ENCODE results near the gene ARHGAP10. TPM values are rescaled to one million over a fixed set of nuclear protein-coding genes. Genes with fewer than 3 reads are reported as not detected.

The ARHGAP10 gene
- total and polyA plus RNA-seq, 10 of the 15 experiments (the other 5 are each of a cell fraction or from before 2014, with no cell fraction given) = 1.3 to 25.8 (median 17.2) TPM

- DNase-seq (ENCODE audit: low read depth, low spot score) = no peak
- CTCF ChIA-PET = interaction anchor here (1.3 to 4.3 kb wide), 4 partner anchors 9 to 42 kb away, joined by 3 to 21 read pairs (median 12); no protein-coding TSS in a partner anchor
- POLR2A ChIA-PET = interaction anchor here (1.4 kb wide), 1 partner anchor 12 kb away, joined by 3 read pairs; no protein-coding TSS in a partner anchor
- no peak for TF ChIP-seq ZNF207 (IDR thresholded peaks at IDR 0.05; ENCODE audit: borderline replicate concordance)
- TF ChIP-seq, protein P1, sequence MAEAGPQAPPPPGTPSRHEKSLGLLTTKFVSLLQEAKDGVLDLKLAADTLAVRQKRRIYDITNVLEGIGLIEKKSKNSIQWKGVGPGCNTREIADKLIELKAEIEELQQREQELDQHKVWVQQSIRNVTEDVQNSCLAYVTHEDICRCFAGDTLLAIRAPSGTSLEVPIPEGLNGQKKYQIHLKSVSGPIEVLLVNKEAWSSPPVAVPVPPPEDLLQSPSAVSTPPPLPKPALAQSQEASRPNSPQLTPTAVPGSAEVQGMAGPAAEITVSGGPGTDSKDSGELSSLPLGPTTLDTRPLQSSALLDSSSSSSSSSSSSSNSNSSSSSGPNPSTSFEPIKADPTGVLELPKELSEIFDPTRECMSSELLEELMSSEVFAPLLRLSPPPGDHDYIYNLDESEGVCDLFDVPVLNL (IDR thresholded peaks at IDR 0.05; ENCODE audit: low read depth, low read length) = no peak
- no peak for TF ChIP-seq CUX1 (IDR thresholded peaks at IDR 0.05; ENCODE audit: insufficient replicate concordance, low read depth, low read length)
- no peak for TF ChIP-seq EED (IDR thresholded peaks at IDR 0.05; ENCODE audit: low read depth)
- TF ChIP-seq, protein P2, sequence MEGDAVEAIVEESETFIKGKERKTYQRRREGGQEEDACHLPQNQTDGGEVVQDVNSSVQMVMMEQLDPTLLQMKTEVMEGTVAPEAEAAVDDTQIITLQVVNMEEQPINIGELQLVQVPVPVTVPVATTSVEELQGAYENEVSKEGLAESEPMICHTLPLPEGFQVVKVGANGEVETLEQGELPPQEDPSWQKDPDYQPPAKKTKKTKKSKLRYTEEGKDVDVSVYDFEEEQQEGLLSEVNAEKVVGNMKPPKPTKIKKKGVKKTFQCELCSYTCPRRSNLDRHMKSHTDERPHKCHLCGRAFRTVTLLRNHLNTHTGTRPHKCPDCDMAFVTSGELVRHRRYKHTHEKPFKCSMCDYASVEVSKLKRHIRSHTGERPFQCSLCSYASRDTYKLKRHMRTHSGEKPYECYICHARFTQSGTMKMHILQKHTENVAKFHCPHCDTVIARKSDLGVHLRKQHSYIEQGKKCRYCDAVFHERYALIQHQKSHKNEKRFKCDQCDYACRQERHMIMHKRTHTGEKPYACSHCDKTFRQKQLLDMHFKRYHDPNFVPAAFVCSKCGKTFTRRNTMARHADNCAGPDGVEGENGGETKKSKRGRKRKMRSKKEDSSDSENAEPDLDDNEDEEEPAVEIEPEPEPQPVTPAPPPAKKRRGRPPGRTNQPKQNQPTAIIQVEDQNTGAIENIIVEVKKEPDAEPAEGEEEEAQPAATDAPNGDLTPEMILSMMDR (IDR thresholded peaks at IDR 0.05 in 2 of 3, conservative IDR thresholded peaks at IDR 0.05 in 1 of 3; ENCODE audit: control insufficient read depth in 2 of 3, extremely low read depth in 1 of 3, insufficient read depth in 1 of 3, low read depth in 3 of 3, low read length in 3 of 3) = no peak
- TF ChIP-seq SUZ12 (IDR thresholded peaks at IDR 0.05; ENCODE audit: unreplicated experiment) = no peak
- TF ChIP-seq MYB (IDR thresholded peaks at IDR 0.05; ENCODE audit: borderline replicate concordance, low read depth, low read length) = no peak
- TF ChIP-seq CEBPB (IDR thresholded peaks at IDR 0.05; ENCODE audit: borderline replicate concordance in 1 of 2, low read depth in 2 of 2, low read length in 2 of 2) = no peak
- TF ChIP-seq, protein P3, sequence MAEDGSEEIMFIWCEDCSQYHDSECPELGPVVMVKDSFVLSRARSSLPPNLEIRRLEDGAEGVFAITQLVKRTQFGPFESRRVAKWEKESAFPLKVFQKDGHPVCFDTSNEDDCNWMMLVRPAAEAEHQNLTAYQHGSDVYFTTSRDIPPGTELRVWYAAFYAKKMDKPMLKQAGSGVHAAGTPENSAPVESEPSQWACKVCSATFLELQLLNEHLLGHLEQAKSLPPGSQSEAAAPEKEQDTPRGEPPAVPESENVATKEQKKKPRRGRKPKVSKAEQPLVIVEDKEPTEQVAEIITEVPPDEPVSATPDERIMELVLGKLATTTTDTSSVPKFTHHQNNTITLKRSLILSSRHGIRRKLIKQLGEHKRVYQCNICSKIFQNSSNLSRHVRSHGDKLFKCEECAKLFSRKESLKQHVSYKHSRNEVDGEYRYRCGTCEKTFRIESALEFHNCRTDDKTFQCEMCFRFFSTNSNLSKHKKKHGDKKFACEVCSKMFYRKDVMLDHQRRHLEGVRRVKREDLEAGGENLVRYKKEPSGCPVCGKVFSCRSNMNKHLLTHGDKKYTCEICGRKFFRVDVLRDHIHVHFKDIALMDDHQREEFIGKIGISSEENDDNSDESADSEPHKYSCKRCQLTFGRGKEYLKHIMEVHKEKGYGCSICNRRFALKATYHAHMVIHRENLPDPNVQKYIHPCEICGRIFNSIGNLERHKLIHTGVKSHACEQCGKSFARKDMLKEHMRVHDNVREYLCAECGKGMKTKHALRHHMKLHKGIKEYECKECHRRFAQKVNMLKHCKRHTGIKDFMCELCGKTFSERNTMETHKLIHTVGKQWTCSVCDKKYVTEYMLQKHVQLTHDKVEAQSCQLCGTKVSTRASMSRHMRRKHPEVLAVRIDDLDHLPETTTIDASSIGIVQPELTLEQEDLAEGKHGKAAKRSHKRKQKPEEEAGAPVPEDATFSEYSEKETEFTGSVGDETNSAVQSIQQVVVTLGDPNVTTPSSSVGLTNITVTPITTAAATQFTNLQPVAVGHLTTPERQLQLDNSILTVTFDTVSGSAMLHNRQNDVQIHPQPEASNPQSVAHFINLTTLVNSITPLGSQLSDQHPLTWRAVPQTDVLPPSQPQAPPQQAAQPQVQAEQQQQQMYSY (CRISPR knock-in tag; IDR thresholded peaks at IDR 0.05) = no peak
Observed at GRCh38 chr4:147824316-147824715, 92.4 kb downstream of the ARHGAP10 start.

More at GRCh38 chr4:147824316-147824715, 92.4 kb downstream of the ARHGAP10 start:
- in situ Hi-C loops (cut with MboI) (no loop called here), intact Hi-C loops (cut with micrococcal nuclease; ENCODE audit: unreplicated experiment) (no loop called here)
- no peak overlapping the region for H3K27ac ChIP-seq (ENCODE audit: control insufficient read depth, insufficient read depth)
- no peaks in the 10 kb centered on the region for H3K9me3 ChIP-seq (replicated peaks; ENCODE audit: control insufficient read depth, insufficient read depth, low read length)
- peaks cover 9% of the 10 kb centered on the region for H3K4me1 ChIP-seq (ENCODE audit: control insufficient read depth, insufficient read depth, low read length)
- over 99% methylated on average over 5 of the region's 5 CpGs for WGBS (ENCODE audit: insufficient coverage, insufficient replicate concordance, low lambda C conversion rate, missing lambda C conversion rate)
- ChIA-PET SMC1A (ENCODE audit: uncharacterized antibody, unreplicated experiment) (interaction anchor here (0.9 to 5.6 kb wide), 10 partner anchors 8 to 111 kb away, joined by 3 to 29 read pairs (median 4); no protein-coding TSS in a partner anchor), RAD21 (ENCODE audit: unreplicated experiment) (interaction anchor here (0.7 to 1.5 kb wide), 2 partner anchors 28 to 114 kb away, joined by 3 read pairs; no protein-coding TSS in a partner anchor)
- H3K4me2 ChIP-seq (ENCODE audit: control insufficient read depth, insufficient read depth) = no peak overlapping the region
- H3K79me2 ChIP-seq (ENCODE audit: control insufficient read depth, insufficient read depth, low read length) = peaks cover 17% of the 10 kb centered on the region
- H3K27me3 ChIP-seq (replicated peaks in 1 of 2; ENCODE audit: control insufficient read depth in 2 of 2, insufficient read depth in 2 of 2, low read length in 1 of 2) = no peaks in the 10 kb centered on the region
- H3K9ac ChIP-seq (ENCODE audit: control insufficient read depth, insufficient read depth, low read length) = no peak overlapping the region
- no peaks in the 10 kb centered on the region for H4K20me1 ChIP-seq (ENCODE audit: control insufficient read depth, insufficient read depth)
- FAIRE-seq = no peak
- peaks cover 2 to 6% of the 10 kb centered on the region in 2 experiments for H3K36me3 ChIP-seq (ENCODE audit: control insufficient read depth in 2 of 2, insufficient read depth in 2 of 2, low read length in 1 of 2)
- BruUV-seq (replicated peaks) = no TSS peak
- H3K4me3 ChIP-seq = no peak overlapping the region
- ATAC-seq = no peak
- H2AFZ ChIP-seq (ENCODE audit: control insufficient read depth, low read depth, low read length) = no peak overlapping the region

Data from GM12878 (cell line).